Activated CD4-positive, alpha-beta T cell treated with anti-CD3 and anti-CD28 coated beads, Interleukin-2, amount 10 ng/mL, durations not matched to agents 24 days and 14 days (primary cell): ENCODE measurements around the gene TMCC3. TPM values are rescaled to one million over a fixed set of nuclear protein-coding genes. Genes with fewer than 3 reads are reported as not detected.

Experiments used
- DNase-seq: peaks from one replicate; pipeline ENCODE4 v3.0.0; 2022
- H3K27ac Mint-ChIP-seq: one replicate; pipeline ENCODE4 v1.8.0; 2022; ENCODE audit warnings: mild to moderate bottlenecking, mixed read lengths
- H3K27me3 Mint-ChIP-seq: one replicate; pipeline ENCODE4 v1.8.0; 2022; ENCODE audit warnings: mixed read lengths
- H3K36me3 Mint-ChIP-seq: one replicate; pipeline ENCODE4 v1.8.0; 2022; ENCODE audit warnings: low read depth, mild to moderate bottlenecking, mixed read lengths
- H3K4me1 Mint-ChIP-seq: one replicate; pipeline ENCODE4 v1.8.0; 2021; ENCODE audit warnings: mixed read lengths
- H3K4me3 Mint-ChIP-seq: one replicate; pipeline ENCODE4 v1.8.0; 2022; ENCODE audit warnings: mild to moderate bottlenecking, moderate library complexity, mixed read lengths
- H3K9me3 Mint-ChIP-seq: one replicate; pipeline ENCODE4 v1.8.0; 2021; ENCODE audit warnings: mixed read lengths
- intact Hi-C: fragments of 100-400 bp; cut with micrococcal nuclease; formaldehyde crosslinking; loops from one replicate; pipeline ENCODE4 v1.15.1; 2023
- total RNA-seq: library from RNA; stranded (reverse); gene quantifications from 2 replicates; pipeline ENCODE4 v1.2.3, GENCODE V29; 2022

TMCC3 gene
- total RNA-seq, 1 donor from 2014 or later, result not detected

GRCh38 chr12:94637390-94638113, 12.8 kb downstream of the TMCC3 start:
- no peaks in the 10 kb centered on the region for H3K36me3 Mint-ChIP-seq
- no peak overlapping the region for H3K27ac Mint-ChIP-seq
- no peak for DNase-seq
- peaks cover 48% of the 10 kb centered on the region for H3K27me3 Mint-ChIP-seq
- intact Hi-C loops, result no loop called here
- H3K4me1 Mint-ChIP-seq, result peaks cover 17% of the 10 kb centered on the region
- H3K4me3 Mint-ChIP-seq, result no peak overlapping the region
- no peaks in the 10 kb centered on the region for H3K9me3 Mint-ChIP-seq

- peaks cover 49% of the 10 kb centered on the region for H3K27me3 Mint-ChIP-seq
- H3K9me3 Mint-ChIP-seq, result no peaks in the 10 kb centered on the region
- H3K36me3 Mint-ChIP-seq, result no peaks in the 10 kb centered on the region
These were observed 13.8 kb downstream of the TMCC3 start for GRCh38 chr12:94636462-94637085.

GRCh38 chr12:94634717-94635116, 15.6 kb downstream of the TMCC3 start:
- DNase-seq, result no peak
- H3K9me3 Mint-ChIP-seq, result no peaks in the 10 kb centered on the region
- no peaks in the 10 kb centered on the region for H3K36me3 Mint-ChIP-seq
- H3K4me1 Mint-ChIP-seq, result peaks cover 4% of the 10 kb centered on the region
- no peak overlapping the region for H3K27ac Mint-ChIP-seq
- intact Hi-C loops, result no loop called here
- peaks cover 48% of the 10 kb centered on the region for H3K27me3 Mint-ChIP-seq
- no peak overlapping the region for H3K4me3 Mint-ChIP-seq

More at GRCh38 chr12:94636462-94637085, 13.8 kb downstream of the TMCC3 start:
- no peak overlapping the region for H3K27ac Mint-ChIP-seq
- intact Hi-C loops, result no loop called here
- no peak for DNase-seq
- H3K4me1 Mint-ChIP-seq, result peaks cover 18% of the 10 kb centered on the region
- H3K4me3 Mint-ChIP-seq, result no peak overlapping the region

GRCh38 chr12:94633401-94633800, 17.0 kb downstream of the TMCC3 start:
- peaks cover 2% of the 10 kb centered on the region for H3K4me1 Mint-ChIP-seq
- no peak for DNase-seq
- H3K36me3 Mint-ChIP-seq, result no peaks in the 10 kb centered on the region
- H3K9me3 Mint-ChIP-seq, result no peaks in the 10 kb centered on the region
- no peak overlapping the region for H3K27ac Mint-ChIP-seq
- peaks cover 42% of the 10 kb centered on the region for H3K27me3 Mint-ChIP-seq
- H3K4me3 Mint-ChIP-seq, result no peak overlapping the region
- intact Hi-C loops, result no loop called here

GRCh38 chr12:94631058-94631457, 19.3 kb downstream of the TMCC3 start:
- H3K27me3 Mint-ChIP-seq, result peaks cover 27% of the 10 kb centered on the region
- no peaks in the 10 kb centered on the region for H3K36me3 Mint-ChIP-seq
- no peaks in the 10 kb centered on the region for H3K9me3 Mint-ChIP-seq
- no peak overlapping the region for H3K4me3 Mint-ChIP-seq
- H3K4me1 Mint-ChIP-seq, result peaks cover 2% of the 10 kb centered on the region
- H3K27ac Mint-ChIP-seq, result no peak overlapping the region
- intact Hi-C loops, result no loop called here
- DNase-seq, result no peak

GRCh38 chr12:94628819-94629472, 21.4 kb downstream of the TMCC3 start:
- H3K4me3 Mint-ChIP-seq, result no peak overlapping the region

GRCh38 chr12:94628369-94628768, 22.0 kb downstream of the TMCC3 start:
- H3K27me3 Mint-ChIP-seq, result peaks cover 17% of the 10 kb centered on the region
- intact Hi-C loops, result no loop called here
- no peak overlapping the region for H3K27ac Mint-ChIP-seq
- no peak overlapping the region for H3K4me3 Mint-ChIP-seq
- no peak for DNase-seq
- peaks cover 2% of the 10 kb centered on the region for H3K4me1 Mint-ChIP-seq
- H3K36me3 Mint-ChIP-seq, result no peaks in the 10 kb centered on the region
- no peaks in the 10 kb centered on the region for H3K9me3 Mint-ChIP-seq

More at GRCh38 chr12:94628819-94629472, 21.4 kb downstream of the TMCC3 start:
- no peaks in the 10 kb centered on the region for H3K36me3 Mint-ChIP-seq
- no peak for DNase-seq
- peaks cover 17% of the 10 kb centered on the region for H3K27me3 Mint-ChIP-seq
- intact Hi-C loops, result no loop called here
- H3K9me3 Mint-ChIP-seq, result no peaks in the 10 kb centered on the region
- H3K4me1 Mint-ChIP-seq, result peaks cover 2% of the 10 kb centered on the region
- no peak overlapping the region for H3K27ac Mint-ChIP-seq

GRCh38 chr12:94625531-94625930, 24.8 kb downstream of the TMCC3 start:
- peaks cover 7% of the 10 kb centered on the region for H3K27me3 Mint-ChIP-seq
- intact Hi-C loops, result no loop called here
- H3K4me1 Mint-ChIP-seq, result peaks cover 13% of the 10 kb centered on the region
- no peaks in the 10 kb centered on the region for H3K36me3 Mint-ChIP-seq
- no peak overlapping the region for H3K4me3 Mint-ChIP-seq
- no peaks in the 10 kb centered on the region for H3K9me3 Mint-ChIP-seq
- H3K27ac Mint-ChIP-seq, result no peak overlapping the region
- no peak for DNase-seq

- H3K27ac Mint-ChIP-seq, result no peak overlapping the region
These were observed 27.0 kb downstream of the TMCC3 start for GRCh38 chr12:94623161-94623920.

GRCh38 chr12:94622475-94622874, 27.9 kb downstream of the TMCC3 start:
- H3K4me3 Mint-ChIP-seq, result peak overlapping the region; percentile 56
- H3K27me3 Mint-ChIP-seq, result peaks cover 6% of the 10 kb centered on the region
- intact Hi-C loops, result loop anchor here (5.0 kb wide), 1 partner anchor 295 kb away; no protein-coding TSS in a partner anchor
- no peak overlapping the region for H3K27ac Mint-ChIP-seq
- H3K4me1 Mint-ChIP-seq, result peaks cover 13% of the 10 kb centered on the region
- DNase-seq, result no peak
- H3K36me3 Mint-ChIP-seq, result no peaks in the 10 kb centered on the region
- peaks cover 3% of the 10 kb centered on the region for H3K9me3 Mint-ChIP-seq

More at GRCh38 chr12:94623161-94623920, 27.0 kb downstream of the TMCC3 start:
- Mint-ChIP-seq H3K4me3 (no peak overlapping the region), H3K27me3 (peaks cover 7% of the 10 kb centered on the region), H3K9me3 (peaks cover 3% of the 10 kb centered on the region), H3K4me1 (peaks cover 13% of the 10 kb centered on the region), H3K36me3 (no peaks in the 10 kb centered on the region)
- no peak for DNase-seq
- intact Hi-C loops, result loop anchor here (5.0 kb wide), 1 partner anchor 296 kb away; no protein-coding TSS in a partner anchor

- Mint-ChIP-seq H3K4me1 (peaks cover 13% of the 10 kb centered on the region), H3K27ac (peak overlapping the region; percentile 64), H3K36me3 (no peaks in the 10 kb centered on the region), H3K4me3 (peak overlapping the region; percentile 56), H3K27me3 (peaks cover 2% of the 10 kb centered on the region), H3K9me3 (peaks cover 3% of the 10 kb centered on the region)
- intact Hi-C loops, result loop anchor here (1.0 to 5.0 kb wide), 3 partner anchors 18 to 295 kb away; no protein-coding TSS in a partner anchor
- DNase-seq, result peak; percentile 82
These were observed 28.5 kb downstream of the TMCC3 start for GRCh38 chr12:94621662-94622359.

GRCh38 chr12:94620621-94621020, 29.7 kb downstream of the TMCC3 start:
- H3K27me3 Mint-ChIP-seq, result no peaks in the 10 kb centered on the region
- H3K9me3 Mint-ChIP-seq, result peaks cover 3% of the 10 kb centered on the region
- H3K27ac Mint-ChIP-seq, result no peak overlapping the region
- H3K4me1 Mint-ChIP-seq, result peaks cover 13% of the 10 kb centered on the region
- intact Hi-C loops, result loop anchor here (1.0 to 5.0 kb wide), 3 partner anchors 20 to 293 kb away; no protein-coding TSS in a partner anchor
- no peak overlapping the region for H3K4me3 Mint-ChIP-seq
- no peak for DNase-seq
- no peaks in the 10 kb centered on the region for H3K36me3 Mint-ChIP-seq
